Heart left ventricle (tissue), 16 donors: Measurements from ENCODE around the gene AJUBA. TPM values are rescaled to one million over a fixed set of nuclear protein-coding genes. Genes with fewer than 3 reads are reported as not detected.
A peak's percentile ranks its signal among the peaks of the same experiment; 100 is the strongest.

ENCODE experiments used
- ATAC-seq, 4 donors: fragments of 200-7000 bp; cut with Tn5 transposase; one replicate each; pipeline ENCODE4 v1.9.1; 2020 to 2022; ENCODE audit warnings: moderate library complexity in 4 of 4, mild to moderate bottlenecking in 3 of 4, moderate number of reproducible peaks in 1 of 4
- DNase-seq, 5 donors: peaks; one replicate each; pipeline ENCODE4 v3.0.0-alpha.2; 2020
- H3K27ac ChIP-seq, 12 donors: fragments of 200-600 bp; sonication (generic) in 4 of 12; one replicate each; pipeline versions ENCODE4 v1.5.0 to v1.8.0; 2016 to 2022; ENCODE audit warnings: mild to moderate bottlenecking in 2 of 12
- H3K27me3 ChIP-seq, 9 donors: fragments of 200-600 bp; sonication (generic) in 2 of 9; one replicate each; pipeline versions ENCODE4 v1.5.1 to v1.8.0; 2016 to 2022; ENCODE audit warnings: mild to moderate bottlenecking in 3 of 9
- H3K36me3 ChIP-seq, 9 donors: fragments of 200-600 bp; sonication (generic) in 2 of 9; one replicate each; pipeline versions ENCODE4 v1.5.0 to v1.8.0; 2018 to 2022; ENCODE audit warnings: mild to moderate bottlenecking in 2 of 9
- H3K4me1 ChIP-seq, 12 donors: fragments of 200-600 bp; sonication (generic) in 4 of 12; one replicate each; pipeline versions ENCODE4 v1.5.0 to v1.8.0; 2016 to 2022; ENCODE audit warnings: mild to moderate bottlenecking in 3 of 12
- H3K4me3 ChIP-seq, 12 donors: fragments of 200-600 bp; sonication (generic) in 4 of 12; one replicate each; pipeline versions ENCODE4 v1.5.0 to v1.8.0; 2017 to 2022; ENCODE audit warnings: mild to moderate bottlenecking in 9 of 12, moderate library complexity in 4 of 12
- H3K9me3 ChIP-seq, 12 donors: fragments of 200-600 bp; sonication (generic) in 4 of 12; one replicate each; pipeline versions ENCODE4 v1.5.0 to v1.8.0; 2016 to 2022; ENCODE audit warnings: mild to moderate bottlenecking in 1 of 12
- CTCF ChIP-seq, 12 donors: fragments of 200-600 bp; sonication (generic) in 4 of 12; IDR thresholded peaks; one replicate each; pipeline versions ENCODE4 v1.5.0 to v1.8.0; 2018 to 2022; ENCODE audit warnings: antibody characterized with exemption in 12 of 12, mild to moderate bottlenecking in 5 of 12
- POLR2A ChIP-seq, 2 donors: fragments of 450-650 bp; IDR thresholded peaks; one replicate each; pipeline ENCODE4 v1.6.1; 2017; ENCODE audit warnings: antibody characterized with exemption in 2 of 2, mild to moderate bottlenecking in 2 of 2, moderate library complexity in 2 of 2
- WGBS, 4 donors: extraction: QIAGEN DNeasy Blood & Tissue Kit in 2 of 4; methylation state at CpG; one replicate each; pipeline versions ENCODE4 v1.1.5 to v1.1.7; 2013 to 2018; 5-methylcytosine and 5-hydroxymethylcytosine counted together
- intact Hi-C, 10 donors: fragments of 100-400 bp; cut with DNase I; formaldehyde crosslinking; loops; one replicate each; pipeline versions ENCODE4 v1.11.1 to v1.14.2; 2022
- polyA plus RNA-seq, 2 donors: library from polyadenylated mRNA; stranded (reverse); fragments of 200-250 nt; gene quantifications; one replicate each; pipeline ENCODE4 v1.2.3, GENCODE V29; 2013
- total RNA-seq, 9 donors: library from RNA; depleted of rRNA in 2 of 9; stranded (reverse); fragments of >200 nt in 2 of 9; fragmentation: NEBNext Ultra II Directional in 3 of 9; extraction: Animal tissue kit (Norgen Biotek cat#: 25700) in 3 of 9; gene quantifications; one replicate each; pipeline versions ENCODE4 v1.1.0 to v1.2.4, GENCODE V29; 2016 to 2023
- donor health status: ischemic (EF 13 %, LVEDD 7.1; RV severe dilation, severe dysfunction).
- donor health status: healthy with polysubstance abuse.
- donor health status: DM: no; HTN: yes; CAD: no.
- donor health status: DM: no; HTN: no; CAD: no.
- donor health status: ischemic (EF 25% LVEDD 6.9; RV normal size, moderate dysfunction).
- donor health status: ischemic (EF 25% LVEDD 5.7; RV mildly dilated, moderate dysfunction).
- donor health status: healthy.
- donor health status: DM: yes; HTN: yes; CAD: no.
- donor health status: ischemic (EF 35%, LVEDD 5.7; RV mildly dilated, moderate dysfunction).
- donor health status: nonischemic (EF 11% LVEDD 7.7; RV severe dilation, severe dysfunction).
- donor health status: DM: yes; HTN: yes; CAD: no.
- donor health status: PGD.
- donor health status: ischemic (EF 29% LVEDD 5.4; RV normal size, mild dysfunction).
- donor health status: nonischemic (EF 23%, LVEDD 6.1; RV moderate dilation, normal function).

AJUBA gene
- total and polyA plus RNA-seq, 11 donors: 5.6 to 18.0 (median 9.9) TPM

DNA sequence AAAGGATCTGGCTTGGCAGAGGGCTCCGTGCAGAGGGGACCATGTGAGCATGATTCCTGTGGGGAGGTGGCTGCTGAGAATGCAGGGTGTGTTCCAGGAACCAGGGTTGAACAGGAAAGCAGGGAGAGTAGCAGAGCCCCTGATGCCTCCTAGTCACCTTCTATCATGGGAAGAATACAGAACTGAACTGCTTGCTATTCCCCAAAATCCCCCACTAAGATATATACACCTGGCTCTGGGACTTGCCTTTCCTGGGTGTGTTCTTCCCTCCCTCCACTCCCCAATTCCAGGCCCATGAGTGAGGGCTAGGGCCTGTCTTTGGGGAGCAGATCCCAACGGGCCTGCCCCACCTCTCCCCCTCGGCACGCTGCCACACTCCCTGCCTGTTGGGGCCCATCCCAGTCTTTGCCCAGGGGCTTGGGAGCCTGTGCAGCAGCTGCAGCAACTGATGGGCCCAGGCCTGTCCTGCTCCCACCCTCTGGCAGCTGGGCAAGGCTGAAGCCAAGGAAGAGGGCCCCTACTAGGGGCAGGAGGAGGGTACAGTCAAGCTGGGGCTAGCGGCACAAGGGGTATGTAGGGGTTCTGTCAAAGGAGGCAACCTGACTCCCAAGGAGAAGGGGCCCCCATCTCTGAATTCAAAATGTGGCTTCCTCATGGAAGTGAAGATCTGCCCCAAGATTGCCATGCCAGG lies 3.2 kb downstream of the AJUBA start:
- no peak for ATAC-seq
- TF ChIP-seq POLR2A (IDR thresholded peaks at IDR 0.05): no peak
- no peak for TF ChIP-seq CTCF (IDR thresholded peaks at IDR 0.05)
- DNase-seq: no peak
- peaks cover 0 to 23% (median 0%) of the 10 kb centered on the region in 9 donors for H3K27me3 ChIP-seq
- 42 to 69% (median 47%) methylated on average over 5 of the region's 5 CpGs for WGBS, 4 donors
- peak overlapping the region in 1 of 12 donors; percentile 64 for H3K4me3 ChIP-seq
- intact Hi-C loops: loop anchor here in 2 of 10 donors (5.0 to 10.0 kb wide), 2 partner anchors 47 to 424 kb away; no protein-coding TSS in a partner anchor
- H3K27ac ChIP-seq: peak overlapping the region in 10 of 12 donors; percentile 33 to 88 (median 82)
- H3K9me3 ChIP-seq: no peaks in the 10 kb centered on the region
- peaks cover 3 to 73% (median 43%) of the 10 kb centered on the region in 12 donors for H3K4me1 ChIP-seq
- peaks cover 0 to 9% (median 0%) of the 10 kb centered on the region in 9 donors for H3K36me3 ChIP-seq

GRCh38 chr14:22978487-22978837 lies 3.9 kb downstream of the AJUBA start:
- H3K4me1 ChIP-seq: peaks cover 3 to 71% (median 45%) of the 10 kb centered on the region in 12 donors

GRCh38 chr14:22977684-22978486 lies 4.5 kb downstream of the AJUBA start:
- intact Hi-C loops: loop anchor here in 2 of 10 donors (5.0 to 10.0 kb wide), 2 partner anchors 46 to 423 kb away; no protein-coding TSS in a partner anchor
- ATAC-seq (peak; percentile 23 to 54 (median 38)), DNase-seq (peak in 4 of 5 donors; percentile 58 to 73 (median 63))
- Histone ChIP-seq H3K9me3 (no peaks in the 10 kb centered on the region), H3K4me3 (no peak overlapping the region), H3K4me1 (peaks cover 3 to 65% (median 43%) of the 10 kb centered on the region in 12 donors), H3K36me3 (peaks cover 0 to 11% (median 1%) of the 10 kb centered on the region in 9 donors), H3K27me3 (peaks cover 0 to 23% (median 0%) of the 10 kb centered on the region in 9 donors), H3K27ac (peak overlapping the region; percentile 22 to 92 (median 75))
- TF ChIP-seq POLR2A (IDR thresholded peaks at IDR 0.05) (no peak), CTCF (IDR thresholded peaks at IDR 0.05) (no peak)
- WGBS, 4 donors: 32 to 41% (median 37%) methylated on average over 8 of the region's 8 CpGs

More at GRCh38 chr14:22978487-22978837, 3.9 kb downstream of the AJUBA start:
- Histone ChIP-seq H3K9me3 (no peaks in the 10 kb centered on the region), H3K27ac (peak overlapping the region in 11 of 12 donors; percentile 35 to 92 (median 76)), H3K4me3 (no peak overlapping the region), H3K27me3 (peaks cover 0 to 23% (median 0%) of the 10 kb centered on the region in 9 donors), H3K36me3 (peaks cover 0 to 11% (median 0%) of the 10 kb centered on the region in 9 donors)
- TF ChIP-seq CTCF (IDR thresholded peaks at IDR 0.05) (no peak), POLR2A (IDR thresholded peaks at IDR 0.05) (no peak)
- intact Hi-C loops: loop anchor here in 2 of 10 donors (5.0 to 10.0 kb wide), 2 partner anchors 46 to 424 kb away; no protein-coding TSS in a partner anchor
- 40 to 60% (median 52%) methylated on average over 3 of the region's 3 CpGs for WGBS, 4 donors
- ATAC-seq (no peak), DNase-seq (no peak)

GRCh38 chr14:22977434-22977683 lies 5.0 kb downstream of the AJUBA start:
- H3K27me3 ChIP-seq: peaks cover 0 to 23% (median 0%) of the 10 kb centered on the region in 9 donors
- H3K4me1 ChIP-seq: peaks cover 3 to 65% (median 43%) of the 10 kb centered on the region in 12 donors
- no peaks in the 10 kb centered on the region for H3K9me3 ChIP-seq
- H3K27ac ChIP-seq: peak overlapping the region in 11 of 12 donors; percentile 33 to 92 (median 76)
- peaks cover 0 to 15% (median 3%) of the 10 kb centered on the region in 9 donors for H3K36me3 ChIP-seq
- no peak for DNase-seq
- TF ChIP-seq CTCF (IDR thresholded peaks at IDR 0.05): no peak
- no peak for TF ChIP-seq POLR2A (IDR thresholded peaks at IDR 0.05)
- no peak for ATAC-seq
- intact Hi-C loops: loop anchor here in 2 of 10 donors (5.0 to 10.0 kb wide), 2 partner anchors 45 to 423 kb away; no protein-coding TSS in a partner anchor
- H3K4me3 ChIP-seq: no peak overlapping the region
